Measurements from ENCODE around the gene ZRSR2.

Gene ZRSR2

GRCh38 chrX:15750611-15751154, 39.6 kb upstream of the ZRSR2 start:
- no peak for TF ChIP-seq CTCF (IDR thresholded peaks at IDR 0.05)

GRCh38 chrX:15751155-15751819, 39.0 kb upstream of the ZRSR2 start:
- TF ChIP-seq CTCF (IDR thresholded peaks at IDR 0.05): no peak

- no peak for TF ChIP-seq CTCF (IDR thresholded peaks at IDR 0.05)
Observed at GRCh38 chrX:15755091-15755490, 35.2 kb upstream of the ZRSR2 start.

- TF ChIP-seq CTCF (IDR thresholded peaks at IDR 0.05): no peak
Observed at GRCh38 chrX:15758140-15758539, 32.1 kb upstream of the ZRSR2 start.

- peak; percentile 64 for TF ChIP-seq CTCF (IDR thresholded peaks at IDR 0.05)
Observed at GRCh38 chrX:15761564-15762191, 28.6 kb upstream of the ZRSR2 start.

- TF ChIP-seq CTCF (IDR thresholded peaks at IDR 0.05): no peak
Observed at GRCh38 chrX:15769300-15769954, 20.9 kb upstream of the ZRSR2 start.

GRCh38 chrX:15781961-15782699, 8.2 kb upstream of the ZRSR2 start:
- no peak for TF ChIP-seq CTCF (IDR thresholded peaks at IDR 0.05)

Data from LNCAP (cell line).